HG03097 (cell line): ENCODE measurements around the gene DENND6A.
A peak's percentile ranks its signal among the peaks of the same experiment; 100 is the strongest.
"Not testable (repeated sequence)": the region's sequence is repeated elsewhere in the genome, so short reads cannot be mapped to it uniquely, and the experiment has no call there.

Experiments
- ATAC-seq: cut with Tn5 transposase; IDR thresholded peaks from one replicate; pipeline ENCODE4 v1.9.1; 2021; ENCODE audit not compliant: unreplicated experiment, low FRiP score

Gene DENND6A, protein sequence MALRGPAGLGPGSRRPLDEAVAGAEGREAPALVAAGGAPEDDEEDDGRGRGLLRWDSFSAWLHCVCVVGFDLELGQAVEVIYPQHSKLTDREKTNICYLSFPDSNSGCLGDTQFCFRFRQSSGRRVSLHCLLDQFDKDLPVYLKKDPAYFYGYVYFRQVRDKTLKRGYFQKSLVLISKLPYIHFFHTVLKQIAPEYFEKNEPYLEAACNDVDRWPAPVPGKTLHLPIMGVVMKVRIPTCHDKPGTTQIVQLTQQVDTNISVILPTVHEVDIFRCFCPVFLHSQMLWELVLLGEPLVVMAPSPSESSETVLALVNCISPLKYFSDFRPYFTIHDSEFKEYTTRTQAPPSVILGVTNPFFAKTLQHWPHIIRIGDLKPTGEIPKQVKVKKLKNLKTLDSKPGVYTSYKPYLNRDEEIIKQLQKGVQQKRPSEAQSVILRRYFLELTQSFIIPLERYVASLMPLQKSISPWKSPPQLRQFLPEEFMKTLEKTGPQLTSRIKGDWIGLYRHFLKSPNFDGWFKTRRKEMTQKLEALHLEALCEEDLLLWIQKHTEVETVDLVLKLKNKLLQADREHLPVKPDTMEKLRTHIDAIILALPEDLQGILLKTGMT

DNA sequence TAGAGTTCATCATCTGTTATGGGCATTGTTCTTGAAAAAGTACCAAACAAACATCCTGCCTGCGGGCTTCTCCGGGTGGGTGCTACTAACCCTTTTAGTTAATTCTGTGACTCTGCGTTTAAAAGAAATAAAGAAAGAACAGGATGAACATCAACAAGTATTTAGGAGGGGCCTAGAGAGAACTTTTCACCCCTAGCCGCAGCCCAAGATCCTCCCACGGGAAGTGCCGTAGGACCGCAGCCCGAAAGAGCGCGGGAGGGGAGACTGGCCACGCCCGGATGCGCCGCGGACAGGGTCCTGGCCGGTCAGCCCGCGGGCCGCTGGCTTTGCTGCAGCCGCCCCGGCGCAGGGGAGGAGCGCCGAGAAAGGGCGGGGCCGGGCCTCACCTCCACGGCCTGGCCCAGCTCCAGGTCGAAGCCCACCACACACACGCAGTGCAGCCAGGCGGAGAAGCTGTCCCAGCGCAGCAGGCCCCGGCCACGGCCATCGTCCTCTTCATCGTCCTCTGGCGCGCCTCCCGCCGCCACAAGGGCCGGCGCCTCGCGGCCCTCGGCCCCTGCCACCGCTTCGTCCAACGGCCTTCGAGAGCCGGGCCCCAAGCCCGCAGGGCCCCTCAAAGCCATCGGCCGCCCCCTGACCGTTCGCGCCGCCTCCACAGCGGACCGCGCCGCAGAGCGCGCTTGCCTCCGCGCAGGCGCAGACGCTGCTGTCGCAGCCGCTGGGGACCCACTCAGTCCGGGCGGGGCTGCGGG is at the start of gene DENND6A:
Gene DENND6A, minus strand, starts transcription at position 682 of the 752 bp plus-strand sequence. Its CDS starts 59 bp downstream, at position 623.
- peak; percentile 73 for ATAC-seq

DNA sequence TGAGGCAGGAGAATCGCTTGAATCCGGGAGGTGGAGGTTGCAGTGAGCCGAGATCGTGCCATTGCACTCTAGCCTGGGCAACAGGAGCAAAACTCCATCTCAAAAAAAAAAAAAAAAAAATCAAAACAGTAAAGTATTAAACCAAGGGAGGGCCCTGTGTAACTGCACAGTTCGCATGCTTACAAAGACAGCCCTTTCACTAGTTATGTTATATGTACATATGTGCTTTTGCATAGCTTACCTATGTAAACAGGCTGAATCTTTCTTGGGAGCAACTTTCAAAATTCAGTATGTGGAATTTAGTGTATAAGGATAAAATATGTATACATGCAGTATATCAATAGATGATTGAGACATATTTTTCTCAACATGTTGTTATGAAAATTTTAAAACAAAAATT is 47.1 kb upstream of the DENND6A start:
- ATAC-seq = no peak

DNA sequence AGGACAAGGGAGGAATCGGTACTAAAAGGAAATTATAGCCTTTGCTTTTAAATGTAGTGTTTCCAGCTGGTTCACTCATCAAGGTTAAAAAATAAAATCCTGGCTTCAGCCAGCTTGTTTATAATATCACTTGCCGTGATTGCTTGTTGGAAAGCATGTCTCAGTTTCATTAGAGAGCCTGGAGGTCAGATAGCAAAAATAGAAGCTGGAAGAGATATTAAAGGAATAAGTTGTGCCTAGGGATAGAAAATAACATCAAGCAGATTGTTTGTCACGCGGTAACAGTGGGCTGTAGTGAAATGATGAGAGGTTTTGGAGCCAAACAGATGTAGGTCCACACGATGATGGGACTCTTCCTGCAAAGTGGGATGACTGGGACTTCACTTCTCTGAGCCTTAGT is 45.5 kb upstream of the DENND6A start:
- ATAC-seq = no peak

DNA sequence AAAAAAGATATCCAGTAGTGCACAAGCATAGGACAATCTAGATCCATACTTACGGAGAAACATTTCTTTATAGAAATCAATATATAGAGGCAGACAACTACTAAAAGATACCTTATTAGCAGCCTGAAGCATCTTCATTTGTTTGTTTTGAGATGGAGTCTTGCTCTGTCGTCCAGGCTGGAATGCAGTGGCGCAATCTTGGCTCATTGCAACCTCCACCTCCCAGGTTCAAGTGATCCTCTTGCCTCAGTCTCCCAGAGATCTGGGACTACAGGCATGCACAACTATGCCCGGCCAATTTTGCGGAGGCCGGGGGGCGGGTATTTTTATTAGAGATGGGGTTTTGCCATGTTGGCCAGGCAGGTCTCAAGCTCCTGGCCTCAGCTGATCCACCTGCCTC is 45.0 kb upstream of the DENND6A start:
- ATAC-seq = no peak

DNA sequence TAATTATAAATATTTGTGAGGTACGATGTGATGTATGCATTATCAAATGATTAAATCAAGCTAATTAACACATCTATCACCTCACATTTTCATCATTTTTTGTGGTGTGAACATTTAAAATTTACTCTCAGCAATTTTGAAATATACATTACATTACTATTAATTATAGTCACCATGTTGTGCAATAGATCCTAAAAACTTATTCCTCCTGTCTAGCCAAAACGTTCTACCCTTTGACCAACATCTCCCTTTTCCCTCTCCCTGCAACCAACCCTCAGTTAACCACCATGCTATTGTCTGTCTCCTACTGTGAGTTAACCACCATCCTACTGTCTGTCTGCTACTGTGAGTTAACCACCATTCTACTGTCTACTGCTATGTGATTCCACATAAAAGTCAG is 42.5 kb upstream of the DENND6A start:
- no peak for ATAC-seq

DNA sequence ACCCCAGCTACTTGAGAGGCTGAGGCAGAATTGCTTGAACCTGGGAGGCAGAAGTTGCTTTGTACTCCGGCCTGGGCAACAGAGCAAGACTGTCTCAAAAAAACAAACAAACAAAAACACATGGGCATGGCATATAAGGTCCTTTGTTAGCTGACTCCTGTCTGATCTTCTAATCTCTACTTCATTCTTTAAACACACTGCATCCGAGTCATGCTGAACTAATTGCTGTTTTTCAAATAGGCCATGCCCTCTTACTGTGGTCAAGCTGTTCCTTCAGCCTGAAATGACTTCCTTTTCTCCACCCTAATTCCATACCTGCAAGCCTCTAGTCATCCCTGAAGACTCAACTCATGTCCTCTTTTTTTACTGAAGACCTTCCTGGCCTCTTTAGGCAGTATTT is 40.9 kb upstream of the DENND6A start:
- no peak for ATAC-seq

DNA sequence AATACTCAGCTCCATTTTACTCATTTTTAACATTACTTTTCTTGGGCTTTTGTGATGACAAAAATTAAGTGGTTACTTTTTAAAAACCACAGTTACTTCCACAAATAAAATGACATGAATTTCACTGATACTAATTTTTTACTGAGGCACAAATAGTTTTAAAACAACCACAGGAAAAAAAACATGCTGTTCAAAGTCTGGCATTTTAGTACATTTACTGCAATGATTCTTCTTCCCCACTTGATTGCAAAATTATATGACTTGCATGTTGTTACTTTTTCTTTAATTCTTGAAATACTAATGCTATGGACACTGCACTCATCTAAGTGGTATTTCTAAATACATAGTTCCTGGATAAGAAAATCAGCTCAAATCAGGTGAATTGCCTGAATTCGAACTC is 38.4 kb upstream of the DENND6A start:
- no peak for ATAC-seq

DNA sequence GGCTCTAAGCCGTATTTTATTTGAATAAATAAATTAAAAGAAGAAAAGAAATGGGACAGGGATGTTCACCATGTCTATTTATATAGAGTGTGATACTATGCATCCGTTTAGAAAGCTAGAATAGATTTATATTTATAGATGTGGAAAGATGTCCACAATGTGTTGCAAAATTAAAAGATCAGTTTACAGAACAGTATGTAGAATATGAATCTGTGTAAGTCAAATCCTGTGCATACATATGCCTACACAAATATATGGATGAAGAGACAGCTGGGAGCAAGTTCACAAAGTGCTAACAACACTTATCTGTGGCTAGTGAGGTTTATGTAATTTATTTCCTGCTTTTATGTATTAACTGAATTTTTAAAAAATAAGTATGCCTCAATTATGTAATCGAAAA is 37.8 kb upstream of the DENND6A start:
- no peak for ATAC-seq

DNA sequence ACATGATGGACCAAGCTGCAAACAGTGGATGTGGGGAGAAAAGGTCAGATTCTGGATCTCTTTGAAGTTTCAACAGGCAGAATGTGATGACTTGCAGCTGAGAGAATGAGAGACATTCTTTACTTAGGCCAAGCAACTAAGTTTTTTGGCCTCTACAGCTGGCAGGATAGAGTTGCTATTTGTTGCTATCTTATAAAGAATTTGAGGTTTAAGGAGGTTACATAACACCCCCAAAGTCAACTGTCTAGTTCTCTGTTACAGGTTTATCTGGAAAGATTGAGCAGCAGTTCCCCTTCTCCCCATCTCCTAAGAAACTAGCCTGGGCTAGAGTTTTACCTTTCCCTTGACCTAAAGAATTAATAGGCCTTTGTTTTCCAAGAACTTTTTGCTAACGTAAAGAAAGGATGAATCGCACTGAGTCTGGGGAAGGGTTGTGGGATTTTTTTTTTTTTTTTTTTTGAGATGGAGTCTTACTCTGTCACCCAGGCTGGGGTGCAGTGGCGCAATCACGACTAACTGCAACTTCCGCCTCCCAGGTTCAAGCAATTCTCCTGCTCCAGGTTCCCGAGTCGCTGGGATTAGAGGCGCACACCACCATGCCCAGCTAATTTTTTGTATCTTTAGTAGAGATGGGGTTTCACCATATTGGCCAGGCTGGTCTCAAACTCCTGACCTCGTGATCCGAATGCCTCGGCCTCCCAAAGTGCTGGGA is 36.6 kb upstream of the DENND6A start:
- ATAC-seq = no peak

DNA sequence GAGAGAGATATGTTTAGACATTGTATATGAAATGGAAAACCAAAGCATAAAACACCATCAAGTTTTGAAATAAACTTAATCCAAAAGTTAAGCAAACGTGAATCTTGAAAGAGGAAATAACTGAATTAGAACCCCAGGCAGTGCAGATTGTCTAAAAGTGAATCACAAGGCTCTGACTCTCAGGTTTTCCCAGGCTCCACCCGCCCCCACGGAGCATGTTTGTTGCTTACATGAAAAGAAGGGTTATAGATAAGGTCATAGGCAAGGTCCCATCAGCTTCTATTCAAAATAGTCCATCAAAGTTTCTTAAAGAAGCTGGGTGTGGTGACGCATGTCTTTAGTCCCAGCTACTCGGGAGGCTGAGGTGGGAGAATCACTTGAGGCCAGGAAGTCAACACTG is 34.2 kb upstream of the DENND6A start:
- no peak for ATAC-seq

DNA sequence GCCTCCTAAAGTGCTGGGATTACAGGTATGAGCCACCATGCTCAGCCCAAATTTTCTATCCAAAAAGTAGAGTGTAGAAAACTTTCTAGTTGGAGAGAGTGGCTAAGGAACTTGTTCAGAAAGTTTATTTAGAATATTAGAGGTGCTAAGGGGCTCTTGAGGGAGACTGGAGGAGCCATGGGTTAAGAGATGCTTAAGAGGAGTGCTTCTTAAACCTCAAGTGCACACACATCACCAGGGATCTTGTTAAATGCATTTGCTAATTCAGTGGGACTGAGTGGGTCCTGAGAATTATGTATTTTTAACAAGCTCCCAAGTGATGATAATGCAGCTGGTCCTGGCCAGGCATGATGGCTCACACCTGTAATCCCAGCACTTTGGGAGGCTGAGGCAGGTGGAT is 33.5 kb upstream of the DENND6A start:
- no peak for ATAC-seq

DNA sequence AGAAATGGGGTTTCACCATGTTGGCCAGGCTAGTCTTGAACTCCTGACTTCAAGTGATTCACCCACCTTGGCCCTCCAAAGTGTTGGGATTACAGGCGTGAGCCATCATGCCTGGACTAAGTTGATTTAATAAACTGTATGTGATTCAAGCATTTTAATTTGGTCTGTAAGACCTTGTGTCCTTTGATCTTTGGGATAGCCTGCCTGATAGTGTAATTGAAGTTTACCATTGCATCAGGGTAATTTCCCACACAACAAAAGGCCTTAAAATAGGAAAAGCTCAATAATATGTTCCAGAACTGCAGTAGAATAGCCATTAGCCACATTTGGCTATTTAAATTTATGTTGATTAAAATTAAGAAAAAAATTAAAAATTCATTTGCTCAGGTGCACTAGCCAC is 25.2 kb upstream of the DENND6A start:
- no peak for ATAC-seq

DNA sequence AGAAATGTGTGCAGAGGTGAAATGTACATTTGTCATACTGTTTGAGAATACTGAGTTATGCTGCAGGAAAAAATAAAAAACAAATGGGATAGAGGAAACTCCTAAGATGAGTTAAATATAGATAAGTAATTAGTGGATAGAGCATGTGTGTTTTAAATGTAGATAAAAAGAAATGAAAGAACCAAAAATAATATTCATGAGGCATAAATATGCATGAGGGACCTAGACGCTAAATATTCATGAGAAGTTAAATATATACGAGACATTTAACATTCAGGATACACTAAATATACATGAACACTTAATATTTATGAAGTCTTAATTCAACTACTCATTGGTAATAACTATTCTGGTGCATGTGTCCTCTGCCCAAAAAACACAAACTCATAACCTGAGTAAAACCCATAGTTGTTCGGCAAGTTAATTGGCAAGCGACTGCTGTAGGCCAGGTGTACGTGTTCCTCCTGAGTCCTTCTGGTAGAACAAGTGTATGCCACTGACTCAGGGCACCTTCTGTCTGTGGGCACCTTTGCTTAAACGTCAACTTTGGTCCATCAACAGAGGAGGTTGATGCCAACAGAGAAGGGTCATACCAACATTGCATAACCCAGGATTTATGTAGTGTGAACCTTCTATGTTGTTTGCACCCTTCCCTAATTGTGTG is 24.5 kb upstream of the DENND6A start:
- no peak for ATAC-seq

DNA sequence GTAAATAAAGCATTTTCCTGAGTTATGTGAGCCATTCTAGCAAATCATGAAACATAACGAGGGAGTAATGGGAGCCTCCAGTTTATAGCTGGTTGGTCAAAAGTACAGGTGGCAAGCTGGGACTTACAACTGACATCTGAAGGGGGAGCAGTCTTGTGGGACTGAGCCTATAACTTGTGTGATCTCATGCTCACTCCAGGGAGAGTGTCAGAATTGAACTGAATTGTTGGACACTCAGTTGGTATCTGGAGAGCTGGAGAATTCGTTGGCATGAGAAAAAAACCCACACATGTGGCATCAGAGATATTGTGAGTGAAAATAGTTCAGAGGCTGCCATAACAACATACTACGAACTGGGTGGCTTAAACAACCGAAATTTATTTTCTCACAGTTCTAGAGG is 22.8 kb upstream of the DENND6A start:
- no peak for ATAC-seq

DNA sequence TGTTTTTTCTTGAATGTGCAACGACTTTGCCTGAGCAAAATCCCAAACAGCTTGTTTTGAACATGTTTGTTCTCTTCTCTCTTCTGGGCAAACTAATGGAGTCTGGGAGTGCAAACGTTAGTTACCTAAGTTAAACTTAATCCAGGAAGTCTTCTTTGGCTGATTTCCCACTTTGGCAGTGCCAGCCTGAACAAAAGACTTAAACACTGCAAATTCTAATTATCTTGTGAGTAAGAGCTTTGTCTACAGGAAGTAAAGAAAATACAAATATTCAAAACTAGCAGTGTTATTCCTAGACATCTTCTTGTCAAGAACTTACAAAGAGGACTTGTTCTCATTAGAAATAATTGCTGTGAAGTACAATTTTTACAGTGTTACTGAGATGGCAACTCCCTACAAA is 16.7 kb upstream of the DENND6A start:
- ATAC-seq = no peak

DNA sequence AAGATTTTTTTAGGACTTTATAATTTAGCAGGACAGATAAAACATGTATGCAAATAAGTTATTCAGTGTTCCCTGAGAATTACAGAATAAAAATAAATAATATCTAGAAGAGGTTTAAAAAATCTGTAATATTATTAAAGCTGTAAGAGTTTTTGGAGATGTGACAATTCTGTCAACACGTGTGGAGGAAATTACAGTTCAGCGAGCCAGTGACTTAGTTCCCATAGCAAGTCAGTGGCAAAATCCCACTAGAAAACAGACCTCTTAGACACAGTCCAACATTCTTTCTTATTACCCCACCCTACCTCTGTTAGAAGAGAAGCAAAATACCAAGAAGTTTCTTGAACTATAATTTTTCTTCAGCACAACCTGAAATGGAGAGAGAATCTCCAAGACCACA is 16.2 kb upstream of the DENND6A start:
- no peak for ATAC-seq

DNA sequence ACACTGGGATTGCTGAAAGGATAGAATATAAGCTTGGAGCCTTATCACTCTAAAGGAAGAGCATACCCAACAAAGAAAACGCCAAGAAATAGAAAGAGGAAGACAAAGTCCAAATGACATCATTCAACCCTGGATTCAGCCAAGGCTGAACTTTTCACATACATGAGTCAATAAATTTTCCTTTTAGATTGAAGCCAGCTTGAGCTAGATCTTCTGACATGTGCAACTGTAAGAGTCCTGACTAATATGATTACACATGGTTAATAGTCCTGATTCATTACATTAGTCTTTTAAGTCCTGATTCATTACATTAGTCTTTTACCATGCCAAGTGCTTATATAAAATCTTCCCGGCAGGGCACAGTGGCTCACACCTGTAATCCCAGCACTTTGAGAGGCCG is 13.6 kb upstream of the DENND6A start:
- ATAC-seq = no peak

DNA sequence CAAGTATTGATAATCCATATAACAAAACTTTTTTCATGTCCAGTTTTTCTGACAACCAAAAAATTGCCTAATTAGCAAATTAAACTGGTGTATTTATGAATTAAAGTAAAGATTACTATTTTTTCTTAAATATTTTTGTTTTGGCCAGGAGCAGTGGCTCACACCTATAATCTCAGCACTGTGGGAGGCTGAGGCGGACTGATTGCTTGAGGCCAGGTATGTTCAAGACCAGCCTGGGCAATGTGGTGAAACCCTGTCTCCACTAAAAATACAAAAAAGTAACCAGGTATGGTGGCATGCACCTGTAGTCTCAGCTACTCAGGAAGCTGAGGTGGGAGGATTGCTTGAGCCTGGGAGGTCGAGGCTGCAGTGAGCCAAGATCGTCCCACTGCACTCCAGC is 12.5 kb upstream of the DENND6A start:
- ATAC-seq = not testable (repeated sequence)

DNA sequence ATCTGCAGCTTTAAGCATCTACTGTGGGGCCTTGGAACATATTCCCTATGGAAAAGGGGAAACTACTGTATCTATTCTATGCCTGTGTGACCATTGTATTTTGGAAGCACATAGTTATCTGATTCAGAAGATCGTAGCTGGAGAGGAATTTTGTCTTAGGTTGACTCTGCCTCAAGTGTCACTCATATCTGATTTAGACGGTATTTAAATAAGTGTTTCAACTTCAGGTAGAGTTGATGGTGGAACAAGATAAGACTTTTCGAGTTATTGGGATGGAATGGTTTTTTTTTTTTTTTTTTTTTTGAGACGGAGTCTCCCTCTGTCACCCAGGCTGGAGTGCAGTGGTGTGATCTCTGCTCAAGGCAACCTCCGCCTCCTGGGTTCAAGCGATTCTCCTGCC is 8.9 kb upstream of the DENND6A start:
- ATAC-seq = no peak

DNA sequence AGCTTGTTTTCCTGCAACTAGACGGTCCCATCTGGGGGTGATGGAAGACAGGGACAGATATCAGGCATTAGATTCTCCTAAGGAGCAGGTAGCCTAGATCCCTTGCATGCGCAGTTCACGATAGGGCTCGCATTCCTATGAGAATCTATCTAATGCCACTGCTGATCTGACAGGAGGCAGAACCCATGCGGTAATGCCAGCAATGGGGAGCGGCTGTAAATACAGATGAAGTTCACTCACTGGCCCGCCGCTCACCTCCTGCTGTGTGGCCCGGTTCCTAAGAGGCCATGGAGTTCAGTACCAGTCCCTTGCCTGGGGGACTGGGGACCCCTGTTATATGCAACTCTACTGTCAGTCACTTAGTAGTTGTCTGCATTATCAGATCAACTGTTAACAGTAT is 7.9 kb upstream of the DENND6A start:
- ATAC-seq = no peak

DNA sequence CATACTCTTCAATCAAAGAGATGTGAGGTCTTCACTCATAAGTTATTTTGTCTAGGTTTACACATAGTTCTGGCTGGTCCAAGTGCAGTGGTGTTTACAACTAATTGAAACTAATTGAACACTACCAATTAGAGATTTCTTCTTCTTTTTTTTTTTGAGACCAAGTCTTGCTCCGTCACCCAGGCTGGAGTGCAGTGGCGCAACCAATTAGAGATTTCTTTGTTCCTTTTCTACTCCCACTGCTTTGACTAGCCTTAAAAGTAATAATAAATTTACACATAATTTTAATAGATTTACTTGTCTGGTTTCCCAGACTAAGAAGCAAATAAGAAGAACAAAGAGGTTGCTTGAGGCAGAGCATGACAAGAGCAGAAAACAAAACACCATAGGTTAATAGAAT is 6.7 kb upstream of the DENND6A start:
- ATAC-seq = no peak
